DMS79 treated with DMSO at 0.1 percent for 48 hours (cell line): ENCODE measurements around the gene ANKRD37.

Experiments
- DNase-seq: peaks from one replicate; lab custom pipeline; 2025; lab: John Stamatoyannopoulos, UW

ANKRD37 gene

GRCh38 chr4:185424905-185425646 lies 28.4 kb downstream of the ANKRD37 start:
- DNase-seq: no peak

- peak; percentile 85 for DNase-seq
Measured at GRCh38 chr4:185425647-185426352, 29.2 kb downstream of the ANKRD37 start, which contains the start of gene UFSP2. TSS of gene UFSP2 (minus strand) at chr4:185425964. CDS start at chr4:185425868, 96 bp downstream.

GRCh38 chr4:185426960-185427688 lies 30.5 kb downstream of the ANKRD37 start:
- no peak for DNase-seq

GRCh38 chr4:185429660-185430059 lies 33.0 kb downstream of the ANKRD37 start:
- no peak for DNase-seq

GRCh38 chr4:185435466-185435865 lies 38.8 kb downstream of the ANKRD37 start:
- no peak for DNase-seq

GRCh38 chr4:185437809-185438208 lies 41.2 kb downstream of the ANKRD37 start:
- no peak for DNase-seq

- no peak for DNase-seq
Measured at GRCh38 chr4:185441479-185441878, 44.8 kb downstream of the ANKRD37 start.

GRCh38 chr4:185445209-185445608 lies 48.6 kb downstream of the ANKRD37 start:
- no peak for DNase-seq
